Neuron (in vitro differentiated cells): ENCODE measurements around the gene SLC9A5.

ENCODE experiments used
- H2AFZ ChIP-seq: one replicate; pipeline ENCODE4 v1.6.1; 2013; ENCODE audit warnings: low read depth, mild to moderate bottlenecking, inconsistent platforms, low read length, moderate library complexity
- H3K27me3 ChIP-seq: one replicate; pipeline ENCODE4 v1.6.1; 2013; ENCODE audit warnings: low read length; ENCODE audit not compliant: insufficient read depth
- H3K36me3 ChIP-seq: one replicate; pipeline ENCODE4 v1.6.1; 2013; ENCODE audit warnings: low read length; ENCODE audit not compliant: insufficient read depth
- H3K4me1 ChIP-seq: one replicate; pipeline ENCODE4 v1.6.1; 2013; ENCODE audit warnings: low read length; ENCODE audit not compliant: insufficient read depth
- H3K4me3 ChIP-seq: 2 replicates; pipeline ENCODE4 v1.5.1; 2013; ENCODE audit warnings: mild to moderate bottlenecking, low read length, moderate library complexity
- H3K9me3 ChIP-seq: one replicate; pipeline ENCODE4 v1.6.1; 2013; ENCODE audit warnings: low read length

SLC9A5 gene

DNA sequence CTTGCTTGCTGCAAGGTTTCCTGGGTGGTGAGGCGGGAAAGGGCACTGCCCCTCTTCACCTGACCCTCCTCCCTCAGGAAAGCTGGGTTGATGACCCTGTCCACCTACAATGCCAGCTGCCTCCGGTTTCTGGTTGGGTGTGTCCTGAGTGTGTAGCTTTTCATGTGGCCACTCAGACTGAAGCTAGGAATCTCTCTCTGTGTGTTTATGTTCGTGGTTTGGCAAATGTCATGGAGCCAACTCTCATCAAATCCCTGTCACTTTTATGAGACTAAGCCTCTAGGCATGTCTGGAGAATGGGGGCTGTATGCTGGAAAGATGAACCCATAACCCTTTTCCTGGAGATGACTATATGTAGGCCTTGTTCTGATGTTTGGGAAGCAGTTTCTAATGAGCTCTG lies 47.6 kb downstream of the SLC9A5 start:
- Histone ChIP-seq H3K4me3 (no peak overlapping the region), H3K36me3 (no peaks in the 10 kb centered on the region), H3K9me3 (peaks cover 2% of the 10 kb centered on the region), H3K4me1 (no peaks in the 10 kb centered on the region), H2AFZ (no peak overlapping the region), H3K27me3 (peaks cover 33% of the 10 kb centered on the region)

- Histone ChIP-seq H3K36me3 (no peaks in the 10 kb centered on the region), H2AFZ (no peak overlapping the region)
These were observed 49.5 kb downstream of the SLC9A5 start for GRCh38 chr16:67298277-67298676.

DNA sequence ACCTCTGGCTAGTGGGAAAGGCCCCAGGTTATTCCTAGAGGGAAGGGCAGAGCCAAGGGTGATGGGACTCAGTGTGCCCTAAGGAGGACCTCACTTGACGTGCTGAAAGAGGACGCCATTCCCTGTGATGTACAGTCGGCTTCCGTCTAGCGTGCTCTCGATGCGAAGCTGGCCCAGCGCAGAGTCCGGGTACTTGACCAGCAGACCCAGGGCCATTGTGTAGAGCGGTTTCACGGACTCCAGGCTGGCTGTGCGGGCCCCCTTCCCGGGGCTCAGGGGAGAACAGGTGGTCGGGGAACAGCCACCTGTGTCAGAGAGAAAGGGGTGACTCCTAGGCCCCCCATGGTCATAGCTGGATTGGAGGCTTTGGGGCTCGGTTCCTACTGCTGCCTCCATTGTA lies 50.5 kb downstream of the SLC9A5 start:
- H3K27me3 ChIP-seq = peaks cover 32% of the 10 kb centered on the region
- no peaks in the 10 kb centered on the region for H3K36me3 ChIP-seq
- peaks cover 2% of the 10 kb centered on the region for H3K9me3 ChIP-seq
- H3K4me1 ChIP-seq = no peaks in the 10 kb centered on the region
- no peak overlapping the region for H3K4me3 ChIP-seq
- H2AFZ ChIP-seq = no peak overlapping the region

More at GRCh38 chr16:67298277-67298676, 49.5 kb downstream of the SLC9A5 start:
- Histone ChIP-seq H3K27me3 (peaks cover 32% of the 10 kb centered on the region), H3K4me1 (no peaks in the 10 kb centered on the region), H3K9me3 (peaks cover 2% of the 10 kb centered on the region), H3K4me3 (no peak overlapping the region)

- H3K27me3 ChIP-seq = peaks cover 25% of the 10 kb centered on the region
- H3K4me3 ChIP-seq = no peak overlapping the region
- H3K36me3 ChIP-seq = no peaks in the 10 kb centered on the region
- no peaks in the 10 kb centered on the region for H3K4me1 ChIP-seq
- peaks cover 2% of the 10 kb centered on the region for H3K9me3 ChIP-seq
- H2AFZ ChIP-seq = no peak overlapping the region
These were observed 52.5 kb downstream of the SLC9A5 start for GRCh38 chr16:67301080-67301782.

- H3K4me1 ChIP-seq = no peaks in the 10 kb centered on the region
- H3K9me3 ChIP-seq = peaks cover 2% of the 10 kb centered on the region
- no peak overlapping the region for H2AFZ ChIP-seq
- H3K36me3 ChIP-seq = no peaks in the 10 kb centered on the region
- peaks cover 19% of the 10 kb centered on the region for H3K27me3 ChIP-seq
- H3K4me3 ChIP-seq = no peak overlapping the region
These were observed 53.3 kb downstream of the SLC9A5 start for GRCh38 chr16:67302076-67302475.

- H3K36me3 ChIP-seq = no peaks in the 10 kb centered on the region
These were observed 54.2 kb downstream of the SLC9A5 start for GRCh38 chr16:67302970-67303369.

DNA sequence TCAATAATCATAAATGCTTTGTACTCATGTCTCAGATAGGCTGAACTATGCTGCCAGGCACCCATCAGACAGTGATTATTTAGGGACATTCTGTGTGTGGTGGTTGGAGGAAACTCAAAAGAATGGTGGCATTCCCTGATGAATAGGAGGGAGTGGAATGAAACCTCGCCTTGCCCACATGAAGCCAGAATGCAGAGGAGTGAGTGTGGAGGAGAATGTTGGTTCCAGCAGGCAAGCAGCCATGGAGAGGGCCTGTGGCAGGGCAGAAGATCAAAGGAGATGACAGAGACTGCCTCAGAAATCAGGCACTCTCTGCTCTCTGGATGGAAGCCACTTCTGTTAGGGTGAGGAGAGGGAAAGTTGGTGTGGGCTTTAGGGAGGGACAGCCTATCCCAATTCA lies 55.2 kb downstream of the SLC9A5 start:
- no peak overlapping the region for H3K4me3 ChIP-seq
- H3K4me1 ChIP-seq = no peaks in the 10 kb centered on the region
- H3K27me3 ChIP-seq = peaks cover 21% of the 10 kb centered on the region
- no peak overlapping the region for H2AFZ ChIP-seq
- no peaks in the 10 kb centered on the region for H3K36me3 ChIP-seq
- no peaks in the 10 kb centered on the region for H3K9me3 ChIP-seq

More at GRCh38 chr16:67302970-67303369, 54.2 kb downstream of the SLC9A5 start:
- no peaks in the 10 kb centered on the region for H3K4me1 ChIP-seq
- peaks cover 15% of the 10 kb centered on the region for H3K27me3 ChIP-seq
- H3K9me3 ChIP-seq = peaks cover 2% of the 10 kb centered on the region
- no peak overlapping the region for H3K4me3 ChIP-seq
- H2AFZ ChIP-seq = no peak overlapping the region

GRCh38 chr16:67305216-67306071 lies 56.7 kb downstream of the SLC9A5 start:
- Histone ChIP-seq H3K4me3 (no peak overlapping the region), H3K36me3 (no peaks in the 10 kb centered on the region), H3K9me3 (no peaks in the 10 kb centered on the region), H2AFZ (no peak overlapping the region), H3K27me3 (peaks cover 27% of the 10 kb centered on the region), H3K4me1 (no peaks in the 10 kb centered on the region)

GRCh38 chr16:67310561-67310960 lies 61.8 kb downstream of the SLC9A5 start:
- H3K4me3 ChIP-seq = no peak overlapping the region
- no peaks in the 10 kb centered on the region for H3K4me1 ChIP-seq
- H2AFZ ChIP-seq = no peak overlapping the region

DNA sequence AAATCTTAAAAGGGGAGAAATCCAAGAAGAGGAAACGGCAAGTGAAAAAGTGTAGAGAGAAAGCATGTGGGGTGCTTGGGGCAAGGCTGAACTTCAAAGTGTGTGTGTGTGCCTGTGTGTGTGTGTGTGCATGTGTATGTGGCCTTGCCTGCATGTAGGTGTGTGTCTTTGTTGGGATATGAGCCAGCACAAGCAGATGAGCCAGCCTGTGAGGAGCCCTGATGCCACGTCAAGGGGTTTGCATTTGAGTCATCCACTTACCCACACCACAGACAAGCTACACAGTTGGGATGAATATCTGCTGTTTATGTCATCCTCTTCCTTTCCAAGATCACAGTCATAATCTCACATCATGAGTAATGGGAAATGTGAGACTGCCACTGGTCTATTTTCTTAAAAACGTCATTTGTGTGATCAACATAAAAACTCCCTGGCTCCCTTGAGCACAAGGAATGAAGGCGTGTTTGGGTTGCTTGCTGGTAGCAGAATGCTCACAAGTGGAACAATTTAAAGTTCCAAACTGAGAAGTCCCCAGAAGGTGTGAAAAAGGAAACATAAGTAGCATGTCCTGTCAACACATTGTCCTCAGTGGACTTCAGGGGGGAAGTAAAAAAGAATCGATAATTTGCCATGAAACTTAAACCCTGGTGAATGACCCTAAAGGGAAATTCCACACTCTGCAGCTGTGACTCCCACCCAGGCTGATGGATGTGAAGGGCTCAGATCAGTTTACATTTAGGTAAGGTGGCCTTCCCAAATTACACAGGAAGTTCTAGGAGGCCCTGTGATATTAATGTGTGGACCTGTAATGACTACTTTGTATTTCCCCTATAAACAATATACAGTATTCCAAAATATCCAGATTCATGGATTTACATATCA lies 63.1 kb downstream of the SLC9A5 start:
- no peaks in the 10 kb centered on the region for H3K36me3 ChIP-seq
- H3K4me3 ChIP-seq = no peak overlapping the region
- H2AFZ ChIP-seq = no peak overlapping the region
- H3K9me3 ChIP-seq = no peaks in the 10 kb centered on the region
- no peaks in the 10 kb centered on the region for H3K4me1 ChIP-seq
- H3K27me3 ChIP-seq = peaks cover 14% of the 10 kb centered on the region

More at GRCh38 chr16:67310561-67310960, 61.8 kb downstream of the SLC9A5 start:
- H3K27me3 ChIP-seq = peaks cover 14% of the 10 kb centered on the region
- no peaks in the 10 kb centered on the region for H3K36me3 ChIP-seq
- no peaks in the 10 kb centered on the region for H3K9me3 ChIP-seq

DNA sequence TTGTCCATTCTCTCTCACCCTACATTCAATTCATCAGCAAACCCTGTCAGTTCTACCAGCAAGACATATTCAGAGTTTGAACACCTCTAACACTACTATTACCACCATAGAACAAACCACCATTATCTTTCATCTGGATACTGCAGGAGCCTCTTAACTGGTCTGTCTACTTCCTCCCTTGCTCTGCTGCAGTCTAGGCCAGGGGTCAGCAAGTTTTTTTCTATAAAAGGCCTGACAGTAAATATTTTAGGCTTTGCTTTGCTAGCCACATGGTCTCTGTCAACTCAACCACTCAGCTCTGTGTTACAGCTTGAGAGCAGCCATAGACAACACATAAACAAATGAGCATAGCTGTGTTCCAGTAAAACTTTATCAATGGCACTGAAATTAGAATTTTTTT lies 63.9 kb downstream of the SLC9A5 start:
- H3K4me1 ChIP-seq = no peaks in the 10 kb centered on the region
- H3K9me3 ChIP-seq = no peaks in the 10 kb centered on the region
- no peak overlapping the region for H3K4me3 ChIP-seq
- H2AFZ ChIP-seq = no peak overlapping the region
- peaks cover 14% of the 10 kb centered on the region for H3K27me3 ChIP-seq
- H3K36me3 ChIP-seq = no peaks in the 10 kb centered on the region

DNA sequence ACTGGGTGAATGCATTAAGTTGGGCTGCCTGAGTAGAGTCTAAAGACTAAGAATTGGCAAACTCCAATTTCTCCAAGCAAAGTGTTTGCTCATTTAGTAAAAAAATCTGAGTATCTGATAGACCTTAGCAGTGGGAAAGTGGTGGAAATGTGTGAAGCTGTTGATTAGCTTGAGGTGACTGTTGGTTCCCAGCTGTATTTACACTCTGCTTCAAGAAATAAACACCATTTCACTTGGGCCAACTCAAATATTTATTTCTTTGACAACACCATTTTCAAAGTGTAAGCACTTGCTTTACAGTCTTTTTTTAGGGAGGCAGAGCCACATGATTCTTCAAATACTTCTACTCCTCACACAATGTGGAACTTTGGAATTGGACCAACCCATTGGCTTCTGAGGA lies 69.1 kb downstream of the SLC9A5 start:
- Histone ChIP-seq H3K27me3 (peaks cover 4% of the 10 kb centered on the region), H3K9me3 (no peaks in the 10 kb centered on the region), H3K36me3 (no peaks in the 10 kb centered on the region), H3K4me1 (no peaks in the 10 kb centered on the region), H2AFZ (no peak overlapping the region), H3K4me3 (no peak overlapping the region)
